HCT116 (cell line): Measurements from ENCODE around the gene CPEB3. TPM values are rescaled to one million over a fixed set of nuclear protein-coding genes. Genes with fewer than 3 reads are reported as not detected.

Experiments
- ATAC-seq: fragments of 200-7000 bp; cut with Tn5 transposase; 2 replicates; pipeline ENCODE4 v1.9.1; 2020; ENCODE audit warnings: mild to moderate bottlenecking, moderate library complexity
- BruUV-seq: library from RNA; stranded (reverse); fragments of 400-500 nt; replicated peaks from 2 replicates; lab custom pipeline; 2021; lab: Mats Ljungman, UMichigan
- CTCF ChIA-PET: fragments of 300-600 bp; sonication (Branson Sonifier 250); formaldehyde crosslinking; loops from one replicate; lab custom pipeline; 2021; ENCODE audit warnings: antibody characterized with exemption; lab: Charles Lee
- POLR2A ChIA-PET: fragments of 300-600, 350-600 bp; sonication (Branson Sonifier 250); formaldehyde crosslinking; loops from one replicate; lab custom pipeline; 2021; ENCODE audit warnings: antibody characterized with exemption; lab: Charles Lee
- RAD21 ChIA-PET, 2 experiments: fragments of 300-600 bp; sonication (Branson Sonifier 250); formaldehyde crosslinking; loops; one replicate each; lab custom pipeline; 2023; ENCODE audit warnings: low total read pairs in 2 of 2; ENCODE audit not compliant: uncharacterized antibody in 2 of 2, unreplicated experiment in 2 of 2, low non-redundant PET in 1 of 2; lab: Charles Lee
- DNase-seq: peaks from one replicate; pipeline ENCODE4 v3.0.0-alpha.2; 2010; ENCODE audit warnings: low read depth, low spot score
- H2AFZ ChIP-seq: fragments of 200-600 bp; shearing (Covaris generic), sonication (generic); 2 replicates; pipeline ENCODE4 v1.6.1; 2017; ENCODE audit warnings: low read depth, mixed run types, mixed read lengths, antibody characterized with exemption, low read length; ENCODE audit not compliant: poor library complexity, severe bottlenecking
- H3K27ac ChIP-seq: 2 replicates; pipeline ENCODE4 v1.5.1; 2012; ENCODE audit warnings: low read depth, low read length
- H3K27me3 ChIP-seq: fragments of 200-600 bp; sonication (generic); 2 replicates; pipeline ENCODE4 v1.6.1; 2016; ENCODE audit warnings: mixed run types, low read length, mixed read lengths; ENCODE audit not compliant: insufficient read depth
- H3K36me3 ChIP-seq, 2 experiments: fragments of 200-500 bp in 1 of 2; fragments of 200-600 bp in 1 of 2; sonication (Bioruptor generic) in 1 of 2; sonication (generic) in 1 of 2; 2 replicates each; pipeline versions ENCODE4 v1.5.1 to v1.6.1; 2014 to 2016; ENCODE audit warnings: low read length in 2 of 2, inconsistent platforms in 1 of 2, mixed read lengths in 1 of 2, mixed run types in 1 of 2; ENCODE audit not compliant: insufficient read depth in 2 of 2, control insufficient read depth in 1 of 2
- H3K4me1 ChIP-seq, 2 experiments: fragments of 200-600 bp in 1 of 2; sonication (generic) in 1 of 2; 2 replicates each; pipeline versions ENCODE4 v1.5.1 to v1.6.1; 2012 to 2017; ENCODE audit warnings: low read length in 2 of 2, inconsistent platforms in 1 of 2, mild to moderate bottlenecking in 1 of 2, mixed read lengths in 1 of 2, mixed run types in 1 of 2, moderate library complexity in 1 of 2; ENCODE audit not compliant: insufficient read depth in 2 of 2, control insufficient read depth in 1 of 2
- H3K4me2 ChIP-seq: fragments of 200-600 bp; sonication (generic); 2 replicates; pipeline ENCODE4 v1.6.1; 2017; ENCODE audit warnings: mixed run types, low read length, mixed read lengths
- H3K4me3 ChIP-seq, 2 experiments: fragments of 200-600 bp in 1 of 2; sonication (generic) in 1 of 2; replicated peaks in 1 of 2; 2 replicates each; pipeline ENCODE4 v1.5.1; 2011 to 2016; ENCODE audit warnings: low read length in 2 of 2, control low read depth in 1 of 2, low read depth in 1 of 2, mild to moderate bottlenecking in 1 of 2, mixed read lengths in 1 of 2, mixed run types in 1 of 2
- H3K79me2 ChIP-seq: fragments of 200-600 bp; sonication (generic); 2 replicates; pipeline ENCODE4 v1.6.1; 2017; ENCODE audit warnings: mild to moderate bottlenecking, mixed run types, low read length, moderate library complexity, mixed read lengths; ENCODE audit not compliant: insufficient read depth
- H3K9ac ChIP-seq: fragments of 200-600 bp; sonication (generic); 2 replicates; pipeline ENCODE4 v1.6.1; 2016; ENCODE audit warnings: low read length, mixed read lengths
- H3K9me2 ChIP-seq: fragments of 200-600 bp; sonication (generic), shearing (Covaris generic); 2 replicates; pipeline ENCODE4 v1.6.1; 2017; ENCODE audit warnings: mixed run types, mild to moderate bottlenecking, moderate library complexity; ENCODE audit not compliant: insufficient read depth
- H3K9me3 ChIP-seq, 2 experiments: fragments of 200-500 bp in 1 of 2; fragments of 200-600 bp in 1 of 2; sonication (Bioruptor generic) in 1 of 2; sonication (generic) in 1 of 2; 2 replicates each; pipeline ENCODE4 v1.6.1; 2014 to 2017; ENCODE audit warnings: low read length in 2 of 2, mixed read lengths in 2 of 2, inconsistent platforms in 1 of 2, low read depth in 1 of 2, mild to moderate bottlenecking in 1 of 2, mixed run types in 1 of 2, moderate library complexity in 1 of 2; ENCODE audit not compliant: control insufficient read depth in 1 of 2, insufficient read depth in 1 of 2
- H4K20me1 ChIP-seq: fragments of 200-600 bp; sonication (generic), shearing (Covaris generic); 2 replicates; pipeline ENCODE4 v1.6.1; 2017; ENCODE audit warnings: mixed run types, mild to moderate bottlenecking, moderate library complexity; ENCODE audit not compliant: insufficient read depth
- CBX3 ChIP-seq: IDR thresholded peaks from 2 replicates; pipeline ENCODE4 v1.6.1; 2012; ENCODE audit warnings: low read depth
- CEBPB ChIP-seq: IDR thresholded peaks from 2 replicates; pipeline ENCODE4 v1.6.1; 2012; ENCODE audit warnings: low read depth
- ELF1 ChIP-seq: IDR thresholded peaks from 2 replicates; pipeline ENCODE4 v1.6.1; 2012; ENCODE audit warnings: low read depth, borderline replicate concordance
- EZH2phosphoT487 ChIP-seq: fragments of 200-600 bp; IDR thresholded peaks from 2 replicates; pipeline ENCODE4 v1.6.1; 2018; ENCODE audit warnings: antibody characterized with exemption, borderline replicate concordance
- FOSL1 ChIP-seq: IDR thresholded peaks from 2 replicates; pipeline ENCODE4 v1.6.1; 2012; ENCODE audit warnings: low read depth
- JUND ChIP-seq: IDR thresholded peaks from 2 replicates; pipeline ENCODE4 v1.6.1; 2012
- POLR2A ChIP-seq: IDR thresholded peaks from 2 replicates; pipeline ENCODE4 v1.7.0; 2011; ENCODE audit warnings: borderline replicate concordance; ENCODE audit not compliant: insufficient read depth, insufficient read length; ENCODE audit errors: extremely low read depth
- POLR2AphosphoS5 ChIP-seq: IDR thresholded peaks from 2 replicates; pipeline ENCODE4 v1.6.1; 2011; ENCODE audit warnings: mild to moderate bottlenecking, low read depth, low read length, moderate library complexity
- SIN3A ChIP-seq: IDR thresholded peaks from 2 replicates; pipeline ENCODE4 v1.6.1; 2012; ENCODE audit warnings: low read depth
- SP1 ChIP-seq: IDR thresholded peaks from 2 replicates; pipeline ENCODE4 v1.6.1; 2012; ENCODE audit warnings: low read depth
- intact Hi-C: fragments of 100-400 bp; cut with micrococcal nuclease; formaldehyde crosslinking; loops from 2 replicates; pipeline ENCODE4 v1.10.0; 2022
- total RNA-seq: library from RNA; stranded (reverse); gene quantifications from one replicate; pipeline ENCODE4 v1.2.1, GENCODE V29; 2021; ENCODE audit not compliant: unreplicated experiment
- TF ChIP-seq, protein P1 (sequence below): IDR thresholded peaks from 2 replicates; pipeline ENCODE4 v1.6.1; 2012
- TF ChIP-seq, protein P2 (sequence below): IDR thresholded peaks from 2 replicates; pipeline ENCODE4 v1.6.1; 2012

The CPEB3 gene
- total RNA-seq, 1 experiment from 2014 or later, result 3.0 TPM

DNA sequence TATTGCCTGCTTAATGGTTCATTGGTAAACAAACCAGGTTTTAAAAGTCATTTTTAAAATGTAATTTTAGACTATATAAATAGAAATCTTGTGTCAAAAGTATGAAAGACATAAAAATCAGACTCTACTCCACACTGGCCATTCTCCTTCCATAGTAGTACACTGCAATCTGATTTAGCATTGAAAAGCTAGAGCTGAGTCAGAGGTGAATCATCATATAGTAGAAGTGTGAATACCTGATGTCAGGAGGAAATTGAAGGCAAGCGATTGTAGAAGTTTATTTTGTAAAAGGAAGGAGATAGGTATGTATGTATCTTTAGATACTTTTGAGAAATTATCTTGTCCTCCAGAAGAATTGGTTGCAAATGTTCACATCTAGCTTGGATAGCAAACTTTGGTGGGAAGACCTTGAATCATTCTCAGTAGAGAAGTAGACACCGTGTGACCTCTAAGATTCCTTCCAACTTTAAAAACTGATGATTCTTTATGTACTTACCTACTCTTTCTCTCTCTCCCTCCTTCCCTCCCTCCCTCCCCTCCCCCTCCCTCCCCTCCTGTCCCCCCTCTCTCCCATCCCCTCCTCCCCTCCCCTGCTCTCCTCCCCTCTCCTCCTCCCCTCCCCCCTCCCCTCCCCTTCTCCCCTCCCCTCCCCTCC, 279.2 kb downstream of the CPEB3 start:
- ATAC-seq (peak; percentile 99), DNase-seq (peak; percentile 69)
- Histone ChIP-seq H3K27ac (peak overlapping the region; percentile 49; the same call in 1 of the 2 replicates), H3K79me2 (no peaks in the 10 kb centered on the region), H3K36me3 (peaks cover 21 to 29% of the 10 kb centered on the region in 2 experiments), H3K27me3 (no peaks in the 10 kb centered on the region), H3K4me2 (peak overlapping the region; percentile 54), H4K20me1 (no peaks in the 10 kb centered on the region; the same call in 1 of the 2 replicates), H3K9ac (no peak overlapping the region), H3K9me3 (no peaks in the 10 kb centered on the region), H3K4me1 (peaks cover 11 to 23% of the 10 kb centered on the region in 2 experiments), H3K4me3 (no peak overlapping the region), H2AFZ (no peak overlapping the region), H3K9me2 (no peaks in the 10 kb centered on the region)
- TF ChIP-seq CEBPB (no peak; the same call in 1 of the 2 replicates), POLR2AphosphoS5 (no peak), SIN3A (no peak), EZH2phosphoT487 (no peak), SP1 (peak; percentile 45; the same call in 1 of the 2 replicates), CBX3 (peak; percentile 65; the same call in 1 of the 2 replicates), FOSL1 (peak; percentile 95), ELF1 (no peak), JUND (peak; percentile 75), POLR2A (no peak)
- TF ChIP-seq, protein P1, sequence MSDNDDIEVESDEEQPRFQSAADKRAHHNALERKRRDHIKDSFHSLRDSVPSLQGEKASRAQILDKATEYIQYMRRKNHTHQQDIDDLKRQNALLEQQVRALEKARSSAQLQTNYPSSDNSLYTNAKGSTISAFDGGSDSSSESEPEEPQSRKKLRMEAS, result peak; percentile 69
- TF ChIP-seq, protein P2, sequence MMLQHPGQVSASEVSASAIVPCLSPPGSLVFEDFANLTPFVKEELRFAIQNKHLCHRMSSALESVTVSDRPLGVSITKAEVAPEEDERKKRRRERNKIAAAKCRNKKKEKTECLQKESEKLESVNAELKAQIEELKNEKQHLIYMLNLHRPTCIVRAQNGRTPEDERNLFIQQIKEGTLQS, result no peak
- ChIA-PET POLR2A (no interaction called here), CTCF (no interaction called here), RAD21 (no interaction called here)
- BruUV-seq, result no TSS peak
- intact Hi-C loops, result no loop called here
